ENCODE measurements around the gene CCM2L.

The CCM2L gene

DNA sequence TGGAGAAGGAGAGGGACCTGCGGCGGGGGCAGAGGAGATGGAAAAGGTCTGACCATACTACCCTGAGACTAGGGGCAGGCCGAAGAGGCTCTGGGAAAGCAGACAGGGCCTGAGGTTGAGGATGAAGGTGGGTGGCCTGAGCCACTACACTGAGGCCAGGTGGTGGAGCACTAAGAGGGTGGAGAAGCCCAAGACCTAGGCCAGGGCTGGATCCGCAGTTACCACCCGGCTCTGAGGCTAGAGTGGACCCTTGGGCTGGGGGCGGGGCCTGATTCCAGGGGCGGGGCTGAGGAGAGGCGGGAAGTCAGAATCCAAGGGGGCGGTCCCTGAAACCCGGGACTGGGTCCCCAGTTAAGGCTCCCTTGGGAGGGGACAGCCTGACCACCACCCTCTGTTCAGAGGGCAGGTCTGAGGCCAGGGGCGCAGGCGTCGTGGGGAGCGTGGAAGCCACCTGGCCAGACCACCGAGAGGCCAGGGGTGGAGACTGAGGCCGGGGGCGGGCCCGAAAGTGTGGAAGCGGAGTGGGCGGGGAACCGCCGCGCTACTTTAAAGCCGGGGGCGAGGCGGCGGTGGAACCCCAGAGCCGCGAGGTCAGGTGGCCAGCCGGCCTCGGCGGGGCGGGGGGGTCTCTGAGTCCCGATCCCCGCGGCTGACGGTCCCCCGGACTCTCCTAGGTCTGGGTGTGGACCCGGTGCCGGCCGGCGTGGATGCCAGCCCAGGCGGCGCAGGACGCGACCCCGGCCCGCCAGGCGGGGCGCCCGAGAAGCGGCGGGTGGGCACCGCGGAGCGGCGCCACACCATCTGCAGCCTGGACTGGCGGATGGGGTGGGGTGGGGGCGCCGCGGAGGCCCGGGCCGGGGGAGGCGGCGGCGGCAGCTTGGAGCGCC lies 8.3 kb downstream of the CCM2L start:
- CTCF ChIA-PET = interaction anchor here (0.9 to 3.4 kb wide), 5 partner anchors 10 to 81 kb away, joined by 3 to 40 read pairs (median 5); no protein-coding TSS in a partner anchor
- Histone ChIP-seq H3K36me3 (ENCODE audit: control insufficient read depth in 4 of 4, insufficient read depth in 4 of 4, low read length in 3 of 4) (no peaks in the 10 kb centered on the region), H3K4me3 (ENCODE audit: control insufficient read depth in 1 of 7, extremely low read depth in 1 of 7, insufficient read depth in 4 of 7, low read depth in 2 of 7, low read length in 6 of 7) (peak overlapping the region in 6 of 7 experiments; percentile 27 to 66 (median 63)), H3K9me3 (ENCODE audit: control extremely low read depth in 1 of 5, control insufficient read depth in 4 of 5, insufficient read depth in 2 of 5, low read depth in 1 of 5, low read length in 4 of 5) (no peaks in the 10 kb centered on the region), H3K27me3 (replicated peaks in 2 of 5; ENCODE audit: control insufficient read depth in 4 of 5, insufficient read depth in 5 of 5, low read length in 4 of 5) (peaks cover 0 to 38% (median 22%) of the 10 kb centered on the region in 5 experiments), H3K27ac (ENCODE audit: insufficient read depth in 1 of 2, low read depth in 1 of 2, low read length in 2 of 2, poor library complexity in 1 of 2, severe bottlenecking in 2 of 2) (no peak overlapping the region), H3K4me1 (ENCODE audit: control extremely low read depth in 1 of 4, control insufficient read depth in 4 of 4, insufficient read depth in 4 of 4, low read length in 3 of 4) (peaks cover 6 to 25% (median 19%) of the 10 kb centered on the region in 4 experiments)
- under 1% methylated on average over 64 of the region's 67 CpGs for WGBS (ENCODE audit: insufficient coverage)
- POLR2A ChIA-PET = interaction anchor here (1.0 kb wide), 1 partner anchor 67 kb away, joined by 3 read pairs; the partner anchor contains the start of gene PDRG1
- peak in 2 of 3 donors; percentile 26 to 41 for DNase-seq

DNA sequence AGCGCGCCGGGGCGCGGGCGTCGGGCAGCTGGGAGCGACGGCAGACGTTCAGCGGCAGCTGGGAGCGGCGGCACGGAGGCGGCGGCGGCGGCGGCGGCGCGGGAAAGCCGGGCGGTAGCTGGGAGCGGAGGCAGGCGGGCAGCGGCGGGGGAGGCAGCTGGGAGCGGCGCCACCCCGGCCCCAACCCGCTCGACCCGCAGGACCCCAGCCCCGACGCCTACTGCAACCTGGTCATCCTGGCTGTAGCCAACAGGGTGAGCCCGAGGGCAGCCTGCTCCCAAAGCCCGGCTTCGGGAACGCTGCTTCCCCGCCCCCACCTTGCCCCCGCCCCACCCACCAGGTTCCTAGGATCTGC lies 8.9 kb downstream of the CCM2L start:
- CTCF ChIA-PET = interaction anchor here (2.2 to 3.4 kb wide), 2 partner anchors 12 to 16 kb away, joined by 15 to 40 read pairs; no protein-coding TSS in a partner anchor
- no peaks in the 10 kb centered on the region for H3K9me3 ChIP-seq (ENCODE audit: control extremely low read depth in 1 of 5, control insufficient read depth in 4 of 5, insufficient read depth in 2 of 5, low read depth in 1 of 5, low read length in 4 of 5)
- no peak for DNase-seq
- H3K27me3 ChIP-seq (replicated peaks in 2 of 5; ENCODE audit: control insufficient read depth in 4 of 5, insufficient read depth in 5 of 5, low read length in 4 of 5) = peaks cover 0 to 40% (median 25%) of the 10 kb centered on the region in 5 experiments
- H3K4me3 ChIP-seq (ENCODE audit: control insufficient read depth in 1 of 7, extremely low read depth in 1 of 7, insufficient read depth in 4 of 7, low read depth in 2 of 7, low read length in 6 of 7) = peak overlapping the region in 3 of 7 experiments; percentile 31 to 66 (median 63)
- no peak overlapping the region for H3K27ac ChIP-seq (ENCODE audit: insufficient read depth in 1 of 2, low read depth in 1 of 2, low read length in 2 of 2, poor library complexity in 1 of 2, severe bottlenecking in 2 of 2)
- no peaks in the 10 kb centered on the region for H3K36me3 ChIP-seq (ENCODE audit: control insufficient read depth in 4 of 4, insufficient read depth in 4 of 4, low read length in 3 of 4)
- 0% methylated on average over 37 of the region's 42 CpGs for WGBS (ENCODE audit: insufficient coverage)
- POLR2A ChIA-PET = interaction anchor here (1.0 kb wide), 1 partner anchor 68 kb away, joined by 3 read pairs; the partner anchor contains the start of gene PDRG1
- peaks cover 6 to 25% (median 19%) of the 10 kb centered on the region in 4 experiments for H3K4me1 ChIP-seq (ENCODE audit: control extremely low read depth in 1 of 4, control insufficient read depth in 4 of 4, insufficient read depth in 4 of 4, low read length in 3 of 4)

DNA sequence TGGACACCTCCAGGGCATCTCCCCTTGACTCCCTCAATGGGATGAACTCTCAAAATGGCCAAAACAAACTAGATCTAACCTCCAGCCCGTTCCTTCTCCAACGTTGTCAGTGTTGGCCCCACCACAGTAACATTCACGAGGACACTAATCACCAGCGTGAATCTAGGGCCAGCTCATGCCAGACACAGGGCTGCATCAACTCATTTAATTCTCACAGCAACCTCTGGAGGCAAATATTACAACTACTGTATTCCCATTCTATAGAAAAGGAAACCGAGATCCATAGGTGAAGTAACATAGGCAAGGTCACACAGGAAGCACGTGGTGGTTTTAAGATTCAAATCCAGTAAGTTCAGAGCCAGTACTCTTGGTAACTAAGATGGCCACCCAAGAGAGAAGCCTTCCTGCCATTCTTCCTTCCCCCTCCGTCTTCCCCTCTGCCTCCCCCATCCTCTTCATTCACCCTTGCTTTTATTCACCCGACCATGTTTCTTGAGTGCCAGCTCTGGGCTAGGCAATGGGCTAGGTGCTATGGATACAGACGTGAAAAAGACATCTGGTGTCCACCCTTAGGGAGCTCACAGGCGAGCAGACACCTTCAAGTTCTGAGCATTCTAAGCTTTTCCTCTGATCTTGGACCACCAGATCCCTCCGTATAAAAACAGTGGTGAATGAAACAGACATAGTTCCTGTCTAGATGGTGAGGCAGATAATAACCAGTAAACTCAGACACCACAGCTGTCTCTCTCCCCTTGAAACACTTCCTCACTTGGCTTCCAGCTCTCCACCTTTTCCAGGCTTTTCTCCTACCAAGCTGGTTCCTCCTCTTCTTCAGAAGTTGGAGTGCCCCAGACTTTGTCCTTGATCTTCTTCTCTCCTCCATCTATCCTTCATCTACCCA lies 9.6 kb downstream of the CCM2L start:
- Histone ChIP-seq H3K4me1 (ENCODE audit: control extremely low read depth in 1 of 4, control insufficient read depth in 4 of 4, insufficient read depth in 4 of 4, low read length in 3 of 4) (peaks cover 6 to 25% (median 19%) of the 10 kb centered on the region in 4 experiments), H3K27me3 (replicated peaks in 2 of 5; ENCODE audit: control insufficient read depth in 4 of 5, insufficient read depth in 5 of 5, low read length in 4 of 5) (peaks cover 0 to 41% (median 25%) of the 10 kb centered on the region in 5 experiments), H3K36me3 (ENCODE audit: control insufficient read depth in 4 of 4, insufficient read depth in 4 of 4, low read length in 3 of 4) (no peaks in the 10 kb centered on the region), H3K9me3 (ENCODE audit: control extremely low read depth in 1 of 5, control insufficient read depth in 4 of 5, insufficient read depth in 2 of 5, low read depth in 1 of 5, low read length in 4 of 5) (no peaks in the 10 kb centered on the region), H3K27ac (ENCODE audit: insufficient read depth in 1 of 2, low read depth in 1 of 2, low read length in 2 of 2, poor library complexity in 1 of 2, severe bottlenecking in 2 of 2) (no peak overlapping the region), H3K4me3 (ENCODE audit: control insufficient read depth in 1 of 7, extremely low read depth in 1 of 7, insufficient read depth in 4 of 7, low read depth in 2 of 7, low read length in 6 of 7) (peak overlapping the region in 3 of 7 experiments; percentile 31 to 66 (median 63))
- ChIA-PET POLR2A (interaction anchor here (1.0 kb wide), 1 partner anchor 68 kb away, joined by 3 read pairs; the partner anchor contains the start of gene PDRG1), CTCF (interaction anchor here (0.9 to 3.4 kb wide), 5 partner anchors 11 to 79 kb away, joined by 3 to 40 read pairs (median 7); no protein-coding TSS in a partner anchor)
- 33% methylated on average over 5 of the region's 11 CpGs for WGBS (ENCODE audit: insufficient coverage)
- peak in 2 of 3 donors; percentile 35 to 49 for DNase-seq

DNA sequence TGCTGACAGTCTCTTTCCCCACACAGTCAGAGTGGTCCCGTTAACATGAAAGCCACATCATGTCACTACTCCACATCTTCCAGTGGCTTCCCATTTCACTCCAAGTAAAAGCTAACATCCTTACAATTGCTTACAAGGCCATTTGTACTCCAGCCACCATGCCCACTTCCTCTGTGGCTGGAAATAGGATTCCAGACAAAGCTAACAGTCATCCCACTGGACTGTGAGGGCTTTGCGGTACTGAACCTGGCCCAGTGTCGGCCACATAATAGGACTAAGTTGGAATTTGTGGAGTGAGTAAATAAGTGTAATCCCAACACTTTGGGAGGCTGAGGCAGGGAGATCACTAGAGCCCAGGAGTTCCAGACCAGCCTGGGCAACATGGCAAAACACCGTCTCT lies 10.9 kb downstream of the CCM2L start:
- WGBS (ENCODE audit: insufficient coverage) = 100% methylated on average over 3 of the region's 4 CpGs
- no peak overlapping the region for H3K4me3 ChIP-seq (ENCODE audit: control insufficient read depth in 1 of 7, extremely low read depth in 1 of 7, insufficient read depth in 4 of 7, low read depth in 2 of 7, low read length in 6 of 7)
- H3K36me3 ChIP-seq (ENCODE audit: control insufficient read depth in 4 of 4, insufficient read depth in 4 of 4, low read length in 3 of 4) = no peaks in the 10 kb centered on the region
- CTCF ChIA-PET = interaction anchor here (1.4 to 3.4 kb wide), 6 partner anchors 10 to 198 kb away, joined by 3 to 40 read pairs (median 6); no protein-coding TSS in a partner anchor
- H3K4me1 ChIP-seq (ENCODE audit: control extremely low read depth in 1 of 4, control insufficient read depth in 4 of 4, insufficient read depth in 4 of 4, low read length in 3 of 4) = peaks cover 6 to 25% (median 19%) of the 10 kb centered on the region in 4 experiments
- no peak for DNase-seq
- no peaks in the 10 kb centered on the region for H3K9me3 ChIP-seq (ENCODE audit: control extremely low read depth in 1 of 5, control insufficient read depth in 4 of 5, insufficient read depth in 2 of 5, low read depth in 1 of 5, low read length in 4 of 5)
- H3K27ac ChIP-seq (ENCODE audit: insufficient read depth in 1 of 2, low read depth in 1 of 2, low read length in 2 of 2, poor library complexity in 1 of 2, severe bottlenecking in 2 of 2) = no peak overlapping the region
- peaks cover 0 to 45% (median 23%) of the 10 kb centered on the region in 5 experiments for H3K27me3 ChIP-seq (replicated peaks in 2 of 5; ENCODE audit: control insufficient read depth in 4 of 5, insufficient read depth in 5 of 5, low read length in 4 of 5)
- POLR2A ChIA-PET = no interaction called here

DNA sequence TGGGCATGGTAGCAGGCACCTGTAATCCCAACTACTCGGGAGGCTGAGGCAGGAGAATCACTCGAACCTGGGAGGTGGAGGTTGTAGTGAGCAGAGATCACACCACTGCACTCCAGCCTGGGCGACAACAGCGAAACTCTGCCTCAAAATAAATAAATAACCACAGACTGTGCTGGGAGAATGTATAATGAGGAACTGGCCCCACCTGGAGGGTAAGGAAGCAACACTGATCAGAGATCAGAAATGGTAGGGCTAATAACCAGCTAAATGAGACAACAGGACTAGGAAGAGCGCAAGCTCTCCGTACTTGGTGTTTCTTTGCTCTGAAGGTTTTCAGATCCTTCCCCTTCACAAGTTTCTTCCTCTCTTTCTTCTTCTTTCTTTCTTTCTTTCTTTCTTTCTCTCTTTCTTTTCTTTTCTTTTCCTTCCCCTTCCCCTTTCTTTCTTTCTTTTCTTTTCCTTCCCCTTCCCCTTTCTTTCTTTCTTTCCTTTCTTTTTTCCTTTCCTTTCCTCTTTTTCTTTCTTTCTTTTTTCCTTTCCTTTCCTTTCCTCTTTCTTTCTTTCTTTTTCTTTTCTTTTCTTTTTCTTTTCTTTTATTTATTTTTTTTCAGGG lies 14.6 kb downstream of the CCM2L start:
- POLR2A ChIA-PET = no interaction called here
- H3K27me3 ChIP-seq (replicated peaks in 2 of 5; ENCODE audit: control insufficient read depth in 4 of 5, insufficient read depth in 5 of 5, low read length in 4 of 5) = peaks cover 0 to 27% (median 13%) of the 10 kb centered on the region in 5 experiments

DNA sequence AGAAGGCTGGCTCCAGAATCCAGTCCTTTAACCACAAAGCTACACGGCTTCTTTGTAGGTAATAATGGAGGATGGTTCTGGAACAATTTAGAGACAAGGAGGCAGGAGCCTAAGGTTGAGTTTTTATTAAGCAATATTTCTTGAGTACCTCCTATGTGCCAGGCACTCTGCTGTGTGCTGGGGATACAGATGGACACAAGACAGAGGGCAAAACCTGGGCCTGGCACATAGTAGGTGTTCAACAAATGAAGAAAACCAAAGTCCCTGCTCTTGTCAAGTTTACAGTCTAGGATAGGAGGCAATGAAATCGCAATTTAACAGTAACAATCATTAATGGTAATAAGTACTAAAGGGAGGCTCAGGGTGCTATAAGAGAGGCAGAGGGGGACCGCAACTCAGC lies 17.4 kb downstream of the CCM2L start:
- Histone ChIP-seq H3K9me3 (ENCODE audit: control extremely low read depth in 1 of 5, control insufficient read depth in 4 of 5, insufficient read depth in 2 of 5, low read depth in 1 of 5, low read length in 4 of 5) (no peaks in the 10 kb centered on the region), H3K27me3 (replicated peaks in 2 of 5; ENCODE audit: control insufficient read depth in 4 of 5, insufficient read depth in 5 of 5, low read length in 4 of 5) (peaks cover 0 to 15% (median 3%) of the 10 kb centered on the region in 5 experiments), H3K36me3 (ENCODE audit: control insufficient read depth in 4 of 4, insufficient read depth in 4 of 4, low read length in 3 of 4) (no peaks in the 10 kb centered on the region), H3K4me3 (ENCODE audit: control insufficient read depth in 1 of 7, extremely low read depth in 1 of 7, insufficient read depth in 4 of 7, low read depth in 2 of 7, low read length in 6 of 7) (no peak overlapping the region), H3K4me1 (ENCODE audit: control extremely low read depth in 1 of 4, control insufficient read depth in 4 of 4, insufficient read depth in 4 of 4, low read length in 3 of 4) (peaks cover 0 to 6% (median 5%) of the 10 kb centered on the region in 4 experiments), H3K27ac (ENCODE audit: insufficient read depth in 1 of 2, low read depth in 1 of 2, low read length in 2 of 2, poor library complexity in 1 of 2, severe bottlenecking in 2 of 2) (no peak overlapping the region)
- CTCF ChIA-PET = interaction anchor here (0.9 to 1.7 kb wide), 3 partner anchors 10 to 176 kb away, joined by 3 to 5 read pairs (median 3); no protein-coding TSS in a partner anchor
- DNase-seq = no peak
- POLR2A ChIA-PET = no interaction called here
- WGBS (ENCODE audit: insufficient coverage) = 100% methylated on average over 1 of the region's 3 CpGs

More for the DNA sequence above, 14.6 kb downstream of the CCM2L start:
- H3K27ac ChIP-seq (ENCODE audit: insufficient read depth in 1 of 2, low read depth in 1 of 2, low read length in 2 of 2, poor library complexity in 1 of 2, severe bottlenecking in 2 of 2) = no peak overlapping the region
- CTCF ChIA-PET = interaction anchor here (0.7 to 2.6 kb wide), 6 partner anchors 11 to 202 kb away, joined by 3 to 10 read pairs (median 6); no protein-coding TSS in a partner anchor
- H3K9me3 ChIP-seq (ENCODE audit: control extremely low read depth in 1 of 5, control insufficient read depth in 4 of 5, insufficient read depth in 2 of 5, low read depth in 1 of 5, low read length in 4 of 5) = no peaks in the 10 kb centered on the region
- WGBS (ENCODE audit: insufficient coverage) = 91% methylated on average over 3 of the region's 6 CpGs
- H3K36me3 ChIP-seq (ENCODE audit: control insufficient read depth in 4 of 4, insufficient read depth in 4 of 4, low read length in 3 of 4) = no peaks in the 10 kb centered on the region
- peak in 2 of 3 donors; percentile 50 to 65 for DNase-seq
- peaks cover 2 to 7% (median 6%) of the 10 kb centered on the region in 4 experiments for H3K4me1 ChIP-seq (ENCODE audit: control extremely low read depth in 1 of 4, control insufficient read depth in 4 of 4, insufficient read depth in 4 of 4, low read length in 3 of 4)
- H3K4me3 ChIP-seq (ENCODE audit: control insufficient read depth in 1 of 7, extremely low read depth in 1 of 7, insufficient read depth in 4 of 7, low read depth in 2 of 7, low read length in 6 of 7) = no peak overlapping the region

All from common myeloid progenitor, CD34-positive (primary cell).